ENCODE data around the gene CALB2.
"Not testable (repeated sequence)": the region's sequence is repeated elsewhere in the genome, so short reads cannot be mapped to it uniquely, and the experiment has no call there.

The CALB2 gene, protein sequence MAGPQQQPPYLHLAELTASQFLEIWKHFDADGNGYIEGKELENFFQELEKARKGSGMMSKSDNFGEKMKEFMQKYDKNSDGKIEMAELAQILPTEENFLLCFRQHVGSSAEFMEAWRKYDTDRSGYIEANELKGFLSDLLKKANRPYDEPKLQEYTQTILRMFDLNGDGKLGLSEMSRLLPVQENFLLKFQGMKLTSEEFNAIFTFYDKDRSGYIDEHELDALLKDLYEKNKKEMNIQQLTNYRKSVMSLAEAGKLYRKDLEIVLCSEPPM

DNA sequence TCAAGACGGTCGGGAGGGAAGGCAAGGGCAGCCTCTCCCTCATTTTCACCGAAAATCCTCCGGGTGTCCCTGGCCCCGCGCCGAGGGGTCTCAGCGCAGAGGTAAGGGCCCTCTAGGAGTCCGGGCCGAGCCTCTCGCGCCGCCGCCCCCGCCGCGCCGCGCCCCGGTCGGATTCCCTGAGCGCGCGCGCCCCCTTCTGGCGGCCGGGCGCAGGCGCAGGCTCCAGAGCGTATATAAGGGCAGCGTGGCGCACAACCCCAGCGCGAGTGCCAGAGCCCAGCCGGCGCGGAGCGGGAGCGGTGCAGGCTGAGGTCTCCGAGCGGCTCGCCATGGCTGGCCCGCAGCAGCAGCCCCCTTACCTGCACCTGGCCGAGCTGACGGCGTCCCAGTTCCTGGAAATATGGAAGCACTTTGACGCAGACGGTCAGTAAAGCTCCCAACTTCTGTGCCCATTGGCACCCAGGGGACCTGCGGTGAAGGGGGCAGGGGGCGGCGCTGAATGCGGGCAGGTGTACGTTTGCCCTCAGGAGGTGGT is at the start of gene CALB2:
TSS of gene CALB2 (plus strand) at position 260 of the 535 bp plus-strand sequence. CDS start at position 330, 70 bp downstream.
- DNase-seq (ENCODE audit: low spot score): peak; percentile 42

DNA sequence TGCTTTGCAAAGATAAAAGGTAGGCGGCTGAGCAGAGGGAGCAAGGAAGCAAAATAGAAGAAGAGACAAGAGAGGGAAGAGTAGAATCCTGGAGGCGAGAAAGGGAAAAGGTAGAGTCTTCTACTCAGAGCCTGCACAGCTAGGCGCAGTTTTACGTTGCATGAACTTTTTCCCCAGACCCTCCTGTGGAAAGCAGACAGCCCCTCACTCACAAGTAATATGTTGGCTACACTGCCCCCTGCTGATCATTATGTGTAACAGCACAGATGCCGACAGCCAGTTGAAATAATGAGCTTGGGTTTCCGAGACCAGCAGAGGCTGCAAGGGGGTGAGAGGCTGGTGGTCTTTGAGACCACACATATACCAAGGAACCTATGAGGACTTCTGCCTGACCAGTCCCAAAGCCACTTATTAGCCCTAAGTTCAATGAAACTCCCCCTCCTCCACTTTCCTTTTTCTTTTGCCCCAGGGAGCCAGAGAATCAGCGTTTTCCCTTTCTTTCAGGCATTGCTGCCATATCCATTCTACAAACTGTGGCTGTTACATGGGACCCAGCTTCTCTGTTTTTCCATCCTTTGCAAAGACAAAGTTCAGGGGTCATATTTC is 46.9 kb upstream of the CALB2 start:
- DNase-seq (ENCODE audit: low spot score): no peak

DNA sequence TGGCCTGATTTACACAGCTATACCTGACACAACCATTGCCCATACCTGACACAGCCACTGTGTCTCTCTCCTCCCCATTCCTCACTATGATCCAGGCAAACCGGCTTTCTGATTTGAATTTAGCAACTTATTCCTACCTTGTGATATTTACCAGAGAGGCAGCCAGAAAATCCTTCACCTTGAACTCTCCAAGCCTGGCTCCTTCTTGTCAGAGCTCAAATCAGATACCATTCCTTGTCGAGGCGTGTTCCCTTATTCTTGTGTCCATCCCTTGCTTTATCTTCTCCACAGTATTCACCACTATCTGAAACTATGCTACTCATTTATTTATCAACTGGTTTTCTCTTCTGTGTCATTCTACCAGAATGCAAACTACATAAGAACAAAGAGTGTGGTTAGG is 44.9 kb upstream of the CALB2 start:
- not testable (repeated sequence) for DNase-seq (ENCODE audit: low spot score)

DNA sequence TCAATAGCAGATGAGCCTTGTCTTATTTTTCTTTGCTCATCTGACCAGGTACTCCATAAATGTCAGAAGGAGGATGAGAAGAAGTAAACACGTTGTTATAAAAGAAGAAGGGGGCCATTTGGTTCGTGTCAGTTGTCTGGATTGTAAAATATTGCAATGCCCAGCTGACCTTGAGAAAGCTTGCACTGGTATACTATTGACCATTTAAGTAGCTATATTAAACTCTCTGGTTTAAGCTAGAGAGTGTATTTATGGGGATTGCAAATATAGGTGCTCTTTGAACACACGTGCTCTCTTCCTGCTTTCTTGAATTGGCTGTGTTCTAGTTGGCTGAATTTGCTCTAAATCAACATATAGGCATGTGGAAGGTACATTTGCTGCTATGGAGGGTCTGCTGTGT is 43.3 kb upstream of the CALB2 start:
- no peak for DNase-seq (ENCODE audit: low spot score)

DNA sequence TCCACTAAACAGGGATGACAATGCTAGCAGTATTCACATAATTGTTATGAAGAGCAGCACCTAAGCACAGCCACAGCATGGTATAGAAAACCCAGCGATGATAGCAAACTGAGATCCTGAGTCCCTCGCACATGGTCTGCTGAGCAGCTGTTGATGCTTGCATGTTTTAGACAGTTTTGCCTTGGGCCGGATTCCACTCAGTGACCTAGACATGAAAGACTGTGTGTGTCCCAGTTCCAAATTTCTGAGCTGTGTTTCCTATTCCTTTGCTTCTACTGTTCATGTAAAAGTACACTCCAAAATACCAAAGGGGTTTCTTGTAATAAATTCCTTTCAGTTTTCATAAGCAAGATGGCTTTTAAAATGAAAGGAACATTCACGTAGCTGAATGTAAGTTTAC is 38.5 kb upstream of the CALB2 start:
- DNase-seq (ENCODE audit: low spot score): no peak

DNA sequence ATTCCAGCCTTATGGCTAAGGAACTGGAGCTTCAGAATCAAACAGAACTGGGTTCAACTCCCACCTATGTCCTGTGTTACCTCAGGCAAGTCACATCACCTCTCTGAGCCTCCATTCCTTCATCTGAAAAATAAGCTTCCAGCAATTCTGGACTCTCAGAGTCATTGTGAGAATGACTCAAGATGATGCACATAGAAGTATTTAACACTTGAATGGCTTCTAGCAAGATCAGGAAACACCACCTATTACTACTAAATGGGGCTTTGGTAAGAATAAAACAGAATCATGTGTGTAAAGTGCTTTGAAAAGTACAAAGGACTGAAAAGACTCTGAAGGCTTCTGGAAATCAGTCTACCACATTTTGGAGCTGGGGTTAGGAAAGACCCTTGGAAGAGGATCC is 30.8 kb upstream of the CALB2 start:
- no peak for DNase-seq (ENCODE audit: low spot score)

DNA sequence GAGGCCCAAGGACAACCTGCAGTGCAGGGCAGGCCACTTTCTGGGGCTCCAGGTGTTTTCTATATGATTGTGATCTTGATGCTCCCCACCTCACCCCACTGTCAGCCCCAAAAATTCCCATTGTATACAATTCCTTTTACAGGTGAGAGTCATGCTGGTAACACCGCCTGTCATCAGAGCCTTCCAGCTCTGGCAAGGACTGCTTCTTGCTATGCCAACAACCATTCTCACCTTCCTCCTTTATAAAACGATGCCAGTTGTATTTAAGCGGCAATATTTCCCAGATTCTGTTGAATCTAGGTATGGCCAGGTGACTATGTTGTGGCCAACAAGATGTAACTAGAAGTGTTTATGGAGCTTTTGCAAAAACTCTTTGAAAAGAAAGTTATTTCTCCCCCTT is 30.4 kb upstream of the CALB2 start:
- no peak for DNase-seq (ENCODE audit: low spot score)

DNA sequence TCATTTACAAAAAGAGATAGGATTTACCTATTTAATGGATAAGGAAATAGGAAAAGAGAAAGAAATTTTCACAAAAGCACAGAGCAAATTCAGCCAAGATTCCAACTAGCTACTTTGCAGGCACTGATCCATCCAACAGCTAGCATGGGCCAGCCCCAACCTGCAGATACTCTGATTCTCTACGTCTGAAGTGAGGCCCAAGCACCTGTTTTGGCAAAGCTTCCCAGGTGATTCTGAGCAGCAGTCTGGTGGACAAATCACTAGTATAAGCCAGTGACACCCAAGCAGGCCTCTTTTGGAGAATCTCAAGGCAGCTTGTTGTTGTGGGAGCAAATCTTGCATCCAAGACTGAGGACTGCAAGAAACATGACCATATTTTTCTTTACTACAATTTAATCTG is 20.9 kb upstream of the CALB2 start:
- DNase-seq (ENCODE audit: low spot score): peak; percentile 39

DNA sequence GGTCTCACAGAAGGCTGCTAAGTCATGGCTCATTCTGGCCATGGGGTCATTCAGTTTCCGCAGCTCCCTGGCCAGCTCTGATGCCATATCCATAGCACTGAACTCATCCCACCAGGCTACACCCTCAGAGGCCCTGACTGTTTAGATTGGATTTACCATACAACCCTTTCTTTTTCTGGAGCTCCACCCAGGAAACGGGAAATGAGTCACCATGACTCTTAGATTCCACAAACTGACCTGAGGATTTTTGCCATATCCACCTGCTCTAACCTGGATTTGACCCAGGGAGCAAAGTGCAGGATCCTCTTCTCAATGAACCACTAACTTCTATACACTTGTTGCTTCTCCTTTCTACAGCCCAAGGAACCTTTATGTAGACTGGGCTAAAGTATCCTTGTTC is 20.3 kb upstream of the CALB2 start:
- DNase-seq (ENCODE audit: low spot score): peak; percentile 94

DNA sequence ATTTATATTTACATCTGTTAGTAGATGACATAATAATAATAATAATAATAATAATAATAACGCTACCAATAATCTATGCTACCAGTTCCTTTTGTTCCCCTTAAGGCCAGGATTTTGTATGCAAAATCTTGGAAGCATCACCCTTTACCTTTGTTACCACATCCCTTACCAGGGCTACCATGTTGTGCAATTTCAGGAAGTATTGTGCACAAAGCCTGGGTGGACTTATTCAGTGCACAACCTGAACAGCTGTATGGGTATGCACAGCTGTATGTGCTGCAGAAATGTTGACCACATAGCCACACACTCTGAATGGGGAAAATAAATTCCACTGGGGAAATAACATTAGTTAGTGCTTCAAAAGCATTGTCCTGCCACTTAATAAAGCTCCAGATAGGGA is 19.9 kb upstream of the CALB2 start:
- peak; percentile 30 for DNase-seq (ENCODE audit: low spot score)

DNA sequence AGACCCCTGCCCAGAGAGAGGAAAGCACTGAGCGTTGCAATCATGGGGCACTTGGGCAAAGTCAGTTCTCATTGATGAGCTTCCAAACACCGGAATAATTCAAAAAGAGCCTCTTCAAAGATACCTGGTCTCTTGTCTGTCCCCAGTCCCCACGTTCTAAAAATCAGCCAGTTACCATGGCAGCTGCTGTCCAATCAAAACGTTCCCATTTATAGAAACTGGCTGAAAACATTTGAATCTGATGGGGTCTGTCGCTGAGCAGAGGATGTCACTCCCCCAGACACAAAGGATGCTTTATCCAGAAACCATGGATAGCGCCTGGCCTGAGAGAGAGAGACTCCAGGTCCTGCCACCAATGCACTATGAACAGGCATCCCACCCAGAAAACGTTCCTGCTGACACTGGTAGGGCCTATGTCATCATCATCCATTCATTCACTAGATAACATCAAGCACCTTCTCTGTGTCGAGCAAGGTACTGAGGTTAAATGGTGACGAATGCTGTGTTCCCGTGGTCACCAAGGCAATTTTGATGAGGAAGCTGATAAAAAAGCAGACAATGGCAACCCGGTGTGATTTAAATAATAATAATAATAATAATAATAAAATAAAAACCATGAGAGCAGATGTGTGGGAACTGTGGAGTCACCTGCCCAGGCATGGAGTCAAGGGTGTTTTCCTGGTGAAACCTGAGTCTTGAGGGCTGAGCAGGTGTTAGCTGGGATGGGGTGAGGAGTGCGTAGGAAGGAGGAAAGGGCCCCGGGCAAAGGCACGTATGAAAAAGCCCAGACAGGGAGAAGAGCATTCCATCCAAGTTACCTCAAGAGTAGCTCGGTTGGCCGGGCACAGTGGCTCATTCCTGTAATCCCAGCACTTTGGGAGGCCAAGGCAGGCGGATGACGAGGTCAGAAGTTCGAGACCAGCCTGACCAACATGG is 19.0 kb upstream of the CALB2 start:
- no peak for DNase-seq (ENCODE audit: low spot score)

DNA sequence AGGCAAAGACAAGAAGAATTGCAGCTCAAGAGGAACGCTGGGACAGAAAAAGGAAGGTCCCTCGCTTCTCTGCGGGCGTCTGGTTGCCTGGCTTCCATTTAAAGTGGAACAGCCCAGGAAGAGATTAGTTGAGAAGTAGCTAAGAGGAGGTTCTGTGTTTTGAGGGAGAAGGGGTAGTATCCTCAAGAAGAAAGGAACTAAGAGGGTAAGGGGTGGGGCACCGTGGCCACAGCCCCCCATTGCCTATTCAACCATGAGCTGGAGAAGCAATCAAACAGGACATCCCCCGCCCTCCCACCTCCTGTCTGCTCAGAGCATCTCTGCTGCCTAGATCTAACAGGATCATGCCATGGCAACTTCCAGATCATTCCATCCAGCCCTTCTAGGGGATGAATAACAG is 18.1 kb upstream of the CALB2 start:
- DNase-seq (ENCODE audit: low spot score): no peak

DNA sequence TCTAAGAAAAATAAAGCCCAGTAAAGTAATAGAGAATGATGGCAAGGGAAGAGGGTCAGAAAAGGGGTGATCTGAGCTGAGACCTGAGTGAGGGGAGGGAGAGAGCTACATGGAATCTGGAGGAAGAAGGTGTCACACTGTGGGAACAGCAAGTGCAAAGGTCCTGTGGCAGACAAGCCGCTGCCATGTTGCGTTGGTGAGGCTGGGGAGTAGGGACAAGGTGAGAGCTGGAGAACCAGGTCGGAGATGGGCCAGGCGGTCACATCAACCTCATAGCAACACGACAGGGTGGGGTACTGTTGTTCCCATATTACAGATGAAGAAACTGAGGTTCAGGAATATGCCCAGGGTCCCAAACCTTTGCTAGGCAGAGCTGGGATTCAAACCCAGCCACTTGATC is 16.6 kb upstream of the CALB2 start:
- DNase-seq (ENCODE audit: low spot score): no peak

DNA sequence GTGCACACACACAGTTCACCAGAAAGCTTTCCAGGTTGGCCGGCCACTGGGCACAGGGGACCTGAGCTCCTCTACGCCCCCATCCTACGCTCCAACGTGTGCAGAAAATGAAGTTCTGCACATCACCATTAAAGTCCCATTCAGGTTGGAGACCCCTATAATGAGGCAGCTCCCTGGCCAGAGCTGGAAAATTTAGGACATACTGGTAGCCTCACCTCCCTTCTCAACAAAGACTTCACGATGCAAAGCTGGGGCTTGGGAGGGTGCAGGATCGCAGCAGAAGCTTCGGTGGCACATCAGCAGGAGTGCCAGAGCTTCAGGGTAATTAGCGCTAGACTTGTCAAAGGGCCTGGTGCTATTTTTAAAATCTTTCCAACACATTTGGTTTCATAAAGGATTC is 15.4 kb upstream of the CALB2 start:
- DNase-seq (ENCODE audit: low spot score): no peak

DNA sequence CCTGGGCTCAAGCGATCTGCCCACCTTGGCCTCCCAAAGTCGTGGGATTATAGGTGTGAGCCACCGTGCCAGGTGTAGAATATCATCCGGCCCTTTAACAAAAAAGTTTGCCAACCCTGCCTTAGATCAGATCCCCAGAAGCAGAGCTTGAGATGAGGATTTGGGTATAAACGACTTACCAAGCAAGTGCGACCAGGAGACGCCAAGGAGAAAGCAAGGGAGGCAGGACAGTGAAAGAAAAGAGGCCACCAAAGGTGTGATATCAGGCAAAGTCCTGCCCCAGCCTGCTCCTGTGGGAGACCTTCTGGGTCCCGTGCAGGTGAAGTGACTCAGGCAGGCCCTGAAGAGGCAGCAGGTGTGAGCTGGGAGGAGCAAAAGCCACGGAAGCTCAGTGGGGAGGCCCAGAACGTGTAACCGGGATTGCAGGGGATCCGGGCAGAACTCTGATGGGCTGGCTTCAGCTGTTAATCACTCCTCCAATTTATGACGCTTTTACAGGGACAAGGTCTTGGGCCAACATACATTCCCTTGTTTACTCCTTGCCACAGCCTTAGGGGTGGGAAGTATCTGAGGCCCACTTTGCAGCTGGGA is 14.1 kb upstream of the CALB2 start:
- peak; percentile 48 for DNase-seq (ENCODE audit: low spot score)

DNA sequence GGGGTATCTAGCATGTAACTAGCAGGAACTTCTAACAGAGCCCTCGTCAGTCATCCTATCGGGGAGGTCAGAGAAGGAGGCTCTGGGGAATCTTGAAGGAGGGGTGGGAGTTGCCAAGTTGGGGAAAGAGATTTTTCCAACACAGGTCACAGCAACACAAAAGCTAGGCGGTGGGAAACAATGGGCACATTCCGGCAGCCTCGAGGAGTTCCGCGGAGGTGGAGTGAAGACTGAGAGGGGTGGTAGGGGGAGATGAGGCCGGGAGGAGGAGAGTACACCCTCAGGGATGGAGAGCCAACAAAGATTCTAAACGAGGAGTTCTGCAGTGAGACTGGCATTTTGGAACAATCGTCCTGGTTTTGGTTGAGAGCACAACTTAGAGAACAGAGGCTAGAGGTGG is 13.5 kb upstream of the CALB2 start:
- no peak for DNase-seq (ENCODE audit: low spot score)

DNA sequence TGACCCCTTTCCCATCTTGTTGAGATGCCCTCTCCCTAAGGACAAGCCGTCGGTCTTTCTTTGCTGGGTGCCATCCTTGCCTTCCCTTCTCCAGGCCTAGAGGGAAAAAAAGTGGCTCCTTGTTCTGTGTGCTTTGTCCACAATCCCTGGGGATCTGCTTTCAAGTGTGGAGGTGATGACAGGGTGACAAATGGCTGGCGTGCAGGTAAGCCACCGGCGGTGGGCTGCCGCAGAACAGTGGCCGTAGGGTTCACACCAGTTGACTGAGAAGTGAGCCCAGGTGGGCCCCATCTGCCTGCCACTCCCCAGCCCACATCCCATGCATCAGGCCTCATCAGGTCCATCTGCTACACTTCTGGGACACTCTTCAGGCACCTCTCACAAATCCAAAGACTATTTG is 11.4 kb upstream of the CALB2 start:
- peak; percentile 11 for DNase-seq (ENCODE audit: low spot score)

DNA sequence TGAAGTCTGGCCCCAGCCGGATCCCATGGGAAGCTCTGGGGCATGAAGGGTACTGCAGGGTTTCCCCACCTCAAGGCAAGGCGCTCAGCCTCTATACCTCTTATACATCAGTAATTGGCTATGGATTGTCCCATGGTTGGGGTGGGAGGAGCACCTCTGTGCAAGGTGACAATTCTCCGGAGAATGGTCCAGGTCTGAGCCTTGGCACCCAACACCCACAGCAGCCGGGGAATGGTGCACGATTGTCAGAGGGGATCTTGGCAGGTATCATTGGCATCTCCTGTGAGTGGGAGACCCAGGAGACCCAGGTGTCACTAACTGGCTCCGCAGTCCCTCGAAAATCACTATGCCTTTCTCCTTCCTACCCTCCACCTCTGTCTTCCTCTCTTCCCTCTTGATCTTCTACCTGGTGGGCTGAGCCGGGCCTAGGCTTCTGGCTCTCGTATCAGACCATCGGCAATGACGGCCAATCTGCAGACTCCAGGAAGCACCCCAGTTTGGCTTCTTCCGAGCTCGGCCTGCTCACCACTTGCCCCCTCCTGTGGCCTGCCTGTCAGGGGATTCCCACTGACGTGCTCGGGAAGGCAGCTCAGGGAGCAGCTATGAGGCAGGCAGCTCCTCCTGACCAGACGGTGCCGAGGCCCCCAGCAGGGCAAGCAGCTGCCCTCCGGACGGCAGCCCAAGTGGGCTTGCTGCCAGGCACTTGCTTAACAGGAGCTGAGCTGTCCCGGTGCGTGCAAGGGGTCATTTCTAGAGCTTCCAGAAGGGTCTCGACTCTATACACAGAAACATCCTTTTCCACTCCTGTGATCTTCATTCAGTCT is 10.0 kb upstream of the CALB2 start:
- DNase-seq (ENCODE audit: low spot score): no peak

DNA sequence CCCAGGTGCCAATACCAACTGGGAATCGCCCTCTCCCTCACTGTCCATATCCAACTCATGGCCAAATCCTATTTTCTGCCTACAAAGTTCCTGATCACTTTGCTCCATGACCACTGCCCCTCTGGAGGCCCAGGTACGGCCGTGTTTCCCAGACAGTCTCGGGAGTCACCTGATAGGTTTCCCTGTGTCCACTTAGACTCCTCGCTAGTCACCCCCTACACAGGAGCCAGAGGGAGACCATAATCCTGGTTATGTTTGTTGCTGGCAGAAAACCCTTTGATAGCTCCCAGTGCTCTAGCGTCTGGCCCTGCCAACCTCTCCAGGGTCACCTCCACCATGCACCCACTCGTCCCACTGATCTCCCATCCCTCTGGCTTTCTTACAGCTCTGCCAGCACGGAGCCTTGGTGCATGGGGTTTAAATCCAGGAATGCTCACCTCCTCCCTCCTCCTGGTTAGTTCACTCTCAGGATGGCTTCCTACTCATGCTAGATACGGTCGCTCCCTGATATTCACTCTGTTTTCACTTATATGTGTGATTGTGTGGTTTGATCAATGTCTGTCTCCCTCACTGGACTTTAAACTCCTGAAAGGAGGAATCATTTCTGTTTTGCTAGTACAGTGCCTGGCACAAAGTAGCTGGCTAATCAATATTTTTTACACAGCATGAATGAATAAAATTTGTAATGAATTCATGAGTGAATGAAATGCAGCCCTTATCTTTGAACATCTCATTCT is 7.5 kb upstream of the CALB2 start:
- no peak for DNase-seq (ENCODE audit: low spot score)

DNA sequence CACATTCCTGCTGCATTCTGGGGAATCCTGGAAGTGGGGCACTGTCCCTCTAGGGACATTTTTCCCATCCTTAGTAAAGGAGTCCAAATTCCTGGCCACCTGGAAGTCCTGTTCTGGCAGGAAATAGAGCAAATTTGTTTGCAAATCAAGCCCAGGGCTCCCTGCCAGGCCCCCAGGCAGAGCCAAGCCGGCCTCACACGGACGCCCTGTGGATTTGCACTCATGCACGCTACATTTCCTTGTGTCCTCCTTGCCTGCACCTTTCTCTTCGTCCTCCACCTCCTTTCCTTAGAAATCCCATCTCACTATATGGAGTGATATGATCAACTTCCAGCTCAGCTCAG is 7.0 kb upstream of the CALB2 start:
- DNase-seq (ENCODE audit: low spot score): no peak

DNA sequence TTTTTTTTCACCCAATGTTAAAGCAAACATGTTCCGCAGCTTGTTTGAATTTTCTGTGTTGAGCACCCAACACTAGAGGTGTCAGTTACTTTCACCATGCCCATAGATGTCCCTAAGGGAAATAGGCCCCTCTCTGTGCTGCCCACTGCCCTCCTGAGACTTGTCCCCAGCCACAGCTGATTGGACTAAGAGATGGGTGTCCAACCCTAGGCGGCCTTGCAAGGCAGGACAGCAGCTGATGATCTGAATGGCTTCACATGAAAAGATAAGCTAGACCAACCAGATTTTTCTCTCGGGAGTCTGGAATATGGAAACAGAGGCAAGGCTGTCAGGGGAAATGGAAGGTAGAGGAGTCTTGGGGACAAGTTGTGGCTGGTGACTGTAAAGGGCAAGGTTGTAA is 6.1 kb upstream of the CALB2 start:
- DNase-seq (ENCODE audit: low spot score): no peak

Data from SW480 (cell line).